ENCODE results near the gene PCYOX1L. TPM values are rescaled to one million over a fixed set of nuclear protein-coding genes. Genes with fewer than 3 reads are reported as not detected.

Gene PCYOX1L
- total and polyA plus RNA-seq, 2 of the 8 experiments (the other 6 are each of a cell fraction or from before 2014, with no cell fraction given) = 6.8 to 17.2 TPM

GRCh38 chr5:149345147-149345891 lies 12.5 kb upstream of the PCYOX1L start, which contains the start of gene GRPEL2 (continued):
- TF ChIP-seq SP4 (IDR thresholded peaks at IDR 0.05; ENCODE audit: low read length) (no peak), SIRT6 (IDR thresholded peaks at IDR 0.05; ENCODE audit: low read length) (no peak), HDAC2 (IDR thresholded peaks at IDR 0.05; ENCODE audit: borderline replicate concordance in 1 of 2, low read depth in 2 of 2, low read length in 2 of 2) (peak in 1 of 2 experiments; percentile 94; a peak in 2 of 4 replicates), NRF1 (IDR thresholded peaks at IDR 0.05; ENCODE audit: low read depth, low read length) (peak; percentile 59), PHF8 (conservative IDR thresholded peaks at IDR 0.05; ENCODE audit: low read depth, low read length) (peak; percentile 89), SRF (IDR thresholded peaks at IDR 0.05; ENCODE audit: low read depth, low read length) (0 out of 2 replicates have a peak, but pooled peaks have one; percentile 4), SUZ12 (IDR thresholded peaks at IDR 0.05; ENCODE audit: low read length) (no peak), USF2 (IDR thresholded peaks at IDR 0.05; ENCODE audit: low read length) (no peak), RXRA (IDR thresholded peaks at IDR 0.05; ENCODE audit: insufficient read depth, low read depth, low read length) (no peak), EP300 (IDR thresholded peaks at IDR 0.05; ENCODE audit: borderline replicate concordance in 1 of 2, low read depth in 2 of 2, low read length in 2 of 2) (peak in 1 of 2 experiments; percentile 5; a peak in 1 of 3 replicates), RBBP5 (IDR thresholded peaks at IDR 0.05; ENCODE audit: borderline replicate concordance, low read depth, low read length) (no peak), YY1 (IDR thresholded peaks at IDR 0.05; ENCODE audit: low read depth, low read length) (peak; percentile 84), RAD21 (IDR thresholded peaks at IDR 0.05 in 1 of 2, conservative IDR thresholded peaks at IDR 0.05 in 1 of 2; ENCODE audit: low read depth in 2 of 2, low read length in 2 of 2) (no peak), CBX8 (IDR thresholded peaks at IDR 0.05; ENCODE audit: borderline replicate concordance, low read depth, low read length) (no peak), ASH2L (IDR thresholded peaks at IDR 0.05; ENCODE audit: low read length) (peak; percentile 83), SIN3A (conservative IDR thresholded peaks at IDR 0.05 in 1 of 2, IDR thresholded peaks at IDR 0.05 in 1 of 2; ENCODE audit: low read depth in 1 of 2, low read length in 2 of 2) (peak; percentile 27 to 66; a peak in 2 of 4 replicates), TAF1 (IDR thresholded peaks at IDR 0.05; ENCODE audit: low read depth, low read length) (peak; percentile 90), SP2 (IDR thresholded peaks at IDR 0.05; ENCODE audit: low read length) (no peak)
- TF ChIP-seq, protein P1, sequence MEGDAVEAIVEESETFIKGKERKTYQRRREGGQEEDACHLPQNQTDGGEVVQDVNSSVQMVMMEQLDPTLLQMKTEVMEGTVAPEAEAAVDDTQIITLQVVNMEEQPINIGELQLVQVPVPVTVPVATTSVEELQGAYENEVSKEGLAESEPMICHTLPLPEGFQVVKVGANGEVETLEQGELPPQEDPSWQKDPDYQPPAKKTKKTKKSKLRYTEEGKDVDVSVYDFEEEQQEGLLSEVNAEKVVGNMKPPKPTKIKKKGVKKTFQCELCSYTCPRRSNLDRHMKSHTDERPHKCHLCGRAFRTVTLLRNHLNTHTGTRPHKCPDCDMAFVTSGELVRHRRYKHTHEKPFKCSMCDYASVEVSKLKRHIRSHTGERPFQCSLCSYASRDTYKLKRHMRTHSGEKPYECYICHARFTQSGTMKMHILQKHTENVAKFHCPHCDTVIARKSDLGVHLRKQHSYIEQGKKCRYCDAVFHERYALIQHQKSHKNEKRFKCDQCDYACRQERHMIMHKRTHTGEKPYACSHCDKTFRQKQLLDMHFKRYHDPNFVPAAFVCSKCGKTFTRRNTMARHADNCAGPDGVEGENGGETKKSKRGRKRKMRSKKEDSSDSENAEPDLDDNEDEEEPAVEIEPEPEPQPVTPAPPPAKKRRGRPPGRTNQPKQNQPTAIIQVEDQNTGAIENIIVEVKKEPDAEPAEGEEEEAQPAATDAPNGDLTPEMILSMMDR (IDR thresholded peaks at IDR 0.05; ENCODE audit: control extremely low read depth in 1 of 3, insufficient read depth in 1 of 3, low read depth in 1 of 3, low read length in 3 of 3) = no peak
